Mesenteric fat pad (tissue), 1 donor: ENCODE measurements around the gene UPK3BL2. TPM values are rescaled to one million over a fixed set of nuclear protein-coding genes. Genes with fewer than 3 reads are reported as not detected.
"Not testable (repeated sequence)": the region's sequence is repeated elsewhere in the genome, so short reads cannot be mapped to it uniquely, and the experiment has no call there.

Source experiments
- DNase-seq: peaks from one replicate; pipeline ENCODE4 v3.0.0-alpha.2; 2020; ENCODE audit warnings: low spot score
- long read RNA-seq: library from polyadenylated mRNA; unstranded; transcript quantifications from one replicate; pipeline ENCODE4 v2.0.0, GENCODE V29; 2020
- total RNA-seq: library from RNA; stranded (reverse); fragmentation: NEBNext Ultra II Directional; extraction: Animal tissue kit (Norgen Biotek cat#: 25700); gene quantifications from one replicate; pipeline ENCODE4 v1.2.1, GENCODE V29; 2021
- donor health status: DM: yes; HTN: yes; CAD: no.

UPK3BL2 gene
- total RNA-seq: 9.9 TPM
- long read RNA-seq: 0 reads

- not testable (repeated sequence) for DNase-seq
Measured at GRCh38 chr7:102543596-102543995, at the start of gene UPK3BL2. UPK3BL2 (minus strand) TSS chr7:102543696; CDS start chr7:102543636, 60 bp downstream.

GRCh38 chr7:102592477-102593019 is 49.1 kb upstream of the UPK3BL2 start:
- not testable (repeated sequence) for DNase-seq

GRCh38 chr7:102589857-102590256 is 46.4 kb upstream of the UPK3BL2 start:
- not testable (repeated sequence) for DNase-seq

- DNase-seq: not testable (repeated sequence)
Measured at GRCh38 chr7:102583495-102583894, 40.0 kb upstream of the UPK3BL2 start.

- DNase-seq: not testable (repeated sequence)
Measured at GRCh38 chr7:102581722-102582121, 38.2 kb upstream of the UPK3BL2 start.

GRCh38 chr7:102578486-102578885 is 35.0 kb upstream of the UPK3BL2 start:
- not testable (repeated sequence) for DNase-seq

- not testable (repeated sequence) for DNase-seq
Measured at GRCh38 chr7:102577315-102578240, 34.1 kb upstream of the UPK3BL2 start.

GRCh38 chr7:102576363-102576762 is 32.9 kb upstream of the UPK3BL2 start:
- not testable (repeated sequence) for DNase-seq

- not testable (repeated sequence) for DNase-seq
Measured at GRCh38 chr7:102574607-102575006, 31.1 kb upstream of the UPK3BL2 start.

GRCh38 chr7:102572261-102573239 is 29.1 kb upstream of the UPK3BL2 start, which contains the start of gene POLR2J3:
POLR2J3 (minus strand) TSS chr7:102572583; CDS start chr7:102572521, 62 bp downstream.
- peak; percentile 100 for DNase-seq

GRCh38 chr7:102568620-102569019 is 25.1 kb upstream of the UPK3BL2 start:
- DNase-seq: not testable (repeated sequence)

GRCh38 chr7:102550808-102551422 is 7.4 kb upstream of the UPK3BL2 start, which contains the start of gene SPDYE2:
SPDYE2 (plus strand) TSS chr7:102551226; CDS start chr7:102553256, 2,030 bp downstream.
- not testable (repeated sequence) for DNase-seq

- DNase-seq: not testable (repeated sequence)
Measured at GRCh38 chr7:102546353-102546752, 2.9 kb upstream of the UPK3BL2 start.

- DNase-seq: not testable (repeated sequence)
Measured at GRCh38 chr7:102545288-102545687, 1.8 kb upstream of the UPK3BL2 start.

GRCh38 chr7:102544372-102544771 is 876 bp upstream of the UPK3BL2 start:
- DNase-seq: not testable (repeated sequence)

- not testable (repeated sequence) for DNase-seq
Measured at GRCh38 chr7:102542771-102543170, 725 bp downstream of the UPK3BL2 start.

- peak; percentile 77 for DNase-seq
Measured at GRCh38 chr7:102542083-102542482, 1.4 kb downstream of the UPK3BL2 start.

- not testable (repeated sequence) for DNase-seq
Measured at GRCh38 chr7:102540604-102541003, 2.9 kb downstream of the UPK3BL2 start.

GRCh38 chr7:102535062-102535615 is 8.4 kb downstream of the UPK3BL2 start:
- not testable (repeated sequence) for DNase-seq

- DNase-seq: not testable (repeated sequence)
Measured at GRCh38 chr7:102532127-102532526, 11.4 kb downstream of the UPK3BL2 start.
